Mesendoderm (in vitro differentiated cells): Measurements from ENCODE around the gene CSTPP1.
A peak's percentile ranks its signal among the peaks of the same experiment; 100 is the strongest.
"Not testable (repeated sequence)": the region's sequence is repeated elsewhere in the genome, so short reads cannot be mapped to it uniquely, and the experiment has no call there.

Source experiments
- DNase-seq: peaks from one replicate; pipeline ENCODE4 v3.0.0; 2013
- H2AK5ac ChIP-seq: 2 replicates; pipeline ENCODE4 v1.6.1; 2013; ENCODE audit warnings: low read length, inconsistent platforms
- H2BK120ac ChIP-seq: 2 replicates; pipeline ENCODE4 v1.6.1; 2013; ENCODE audit warnings: low read depth, mild to moderate bottlenecking, low read length, moderate library complexity, mixed read lengths
- H2BK15ac ChIP-seq: replicated peaks from 2 replicates; pipeline ENCODE4 v1.6.1; 2013; ENCODE audit warnings: low read depth, mild to moderate bottlenecking, moderate library complexity
- H2BK5ac ChIP-seq: 2 replicates; pipeline ENCODE4 v1.6.1; 2013; ENCODE audit warnings: low read length, inconsistent platforms
- H3K18ac ChIP-seq: 2 replicates; pipeline ENCODE4 v1.6.1; 2013; ENCODE audit warnings: mild to moderate bottlenecking, low read length, mixed read lengths
- H3K23ac ChIP-seq: one replicate; pipeline ENCODE4 v1.6.1; 2013; ENCODE audit warnings: low read length
- H3K27ac ChIP-seq: 2 replicates; pipeline ENCODE4 v1.5.1; 2013; ENCODE audit warnings: low read depth, mild to moderate bottlenecking, inconsistent platforms, low read length, moderate library complexity
- H3K27me3 ChIP-seq: 2 replicates; pipeline ENCODE4 v1.6.1; 2013; ENCODE audit warnings: low read length, control low read depth, mild to moderate bottlenecking, inconsistent platforms; ENCODE audit not compliant: insufficient read depth, poor library complexity
- H3K36me3 ChIP-seq: 2 replicates; pipeline ENCODE4 v1.6.1; 2013; ENCODE audit warnings: low read length, inconsistent platforms; ENCODE audit not compliant: control insufficient read depth, insufficient read depth
- H3K4ac ChIP-seq: one replicate; pipeline ENCODE4 v1.6.1; 2013; ENCODE audit warnings: low read depth, mild to moderate bottlenecking, low read length, moderate library complexity
- H3K4me1 ChIP-seq: 2 replicates; pipeline ENCODE4 v1.6.1; 2013; ENCODE audit warnings: low read depth, low read length, inconsistent platforms; ENCODE audit not compliant: control insufficient read depth
- H3K4me2 ChIP-seq: 2 replicates; pipeline ENCODE4 v1.6.1; 2013; ENCODE audit warnings: low read length
- H3K4me3 ChIP-seq: 2 replicates; pipeline ENCODE4 v1.5.1; 2013; ENCODE audit warnings: mild to moderate bottlenecking, low read length
- H3K56ac ChIP-seq: one replicate; pipeline ENCODE4 v1.6.1; 2013; ENCODE audit warnings: low read length
- H3K79me1 ChIP-seq: 2 replicates; pipeline ENCODE4 v1.6.1; 2013; ENCODE audit warnings: low read length, inconsistent platforms
- H3K79me2 ChIP-seq: 2 replicates; pipeline ENCODE4 v1.6.1; 2013; ENCODE audit warnings: mild to moderate bottlenecking, low read length; ENCODE audit not compliant: control insufficient read depth, insufficient read depth
- H3K9ac ChIP-seq: 2 replicates; pipeline ENCODE4 v1.6.1; 2013; ENCODE audit warnings: low read length, inconsistent platforms
- H4K5ac ChIP-seq: one replicate; pipeline ENCODE4 v1.6.1; 2013; ENCODE audit warnings: low read length
- H4K8ac ChIP-seq: one replicate; pipeline ENCODE4 v1.6.1; 2013; ENCODE audit warnings: low read depth, mild to moderate bottlenecking, control low read depth, low read length, moderate library complexity
- WGBS: extraction: QIAGEN DNeasy Blood & Tissue Kit; methylation state at CpG from one replicate; pipeline ENCODE4 v1.1.7; 2013; ENCODE audit warnings: low lambda C conversion rate, missing lambda C conversion rate; ENCODE audit not compliant: insufficient coverage; ENCODE audit errors: extremely low coverage; 5-methylcytosine and 5-hydroxymethylcytosine counted together

Gene CSTPP1

DNA sequence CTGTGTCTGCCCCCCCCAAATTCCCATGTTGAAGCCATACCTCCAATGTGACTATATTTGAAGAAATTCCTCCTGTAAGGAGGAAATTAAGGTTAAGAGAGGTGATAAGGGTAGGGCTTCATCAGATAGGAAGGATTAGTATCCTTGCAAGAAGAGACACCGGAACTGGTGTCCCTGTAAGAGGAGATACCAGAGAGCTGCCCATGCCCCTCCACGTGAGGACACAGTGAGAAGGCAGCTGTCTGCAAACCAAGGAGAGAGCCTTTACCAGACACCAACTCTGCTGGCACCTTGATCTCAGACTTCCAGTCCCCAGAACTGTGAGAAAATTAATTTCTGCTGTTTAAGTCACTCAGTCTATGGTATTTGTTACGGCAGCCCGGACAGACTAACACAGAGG is 130.8 kb downstream of the CSTPP1 start:
- DNase-seq = peak; percentile 88
- Histone ChIP-seq H3K27me3 (no peaks in the 10 kb centered on the region), H2AK5ac (no peak overlapping the region), H3K79me2 (no peaks in the 10 kb centered on the region), H2BK120ac (no peak overlapping the region), H3K4me3 (no peak overlapping the region), H3K18ac (no peak overlapping the region), H3K4me2 (no peak overlapping the region), H3K23ac (no peak overlapping the region), H2BK15ac (no peak overlapping the region), H3K56ac (no peak overlapping the region), H3K4ac (no peak overlapping the region), H2BK5ac (no peak overlapping the region), H3K79me1 (no peaks in the 10 kb centered on the region), H3K4me1 (peaks cover 6% of the 10 kb centered on the region), H4K8ac (no peak overlapping the region), H3K27ac (no peak overlapping the region), H3K9ac (no peak overlapping the region), H3K36me3 (no peaks in the 10 kb centered on the region), H4K5ac (no peak overlapping the region)
- whole genome bisulfite sequencing = no CpG with 5 or more reads among the region's 4 CpGs

DNA sequence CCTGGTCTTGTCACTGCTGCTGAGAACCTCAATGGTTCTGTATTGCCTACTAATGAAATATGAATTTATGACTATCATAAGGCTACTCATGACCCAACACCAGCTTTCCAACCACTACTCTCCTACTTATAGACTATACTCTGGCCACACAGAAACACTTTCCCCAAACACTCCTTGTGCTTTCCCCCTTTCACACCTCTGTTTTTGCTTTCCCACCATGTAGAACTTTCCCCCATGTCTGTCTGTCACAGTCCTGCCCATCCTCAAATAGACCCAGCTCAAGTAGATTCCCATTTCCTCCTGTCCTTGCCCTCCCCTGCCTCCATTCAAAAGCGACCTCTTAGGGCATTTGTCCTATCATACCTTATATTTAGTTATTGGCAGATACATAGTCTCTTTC is 134.2 kb downstream of the CSTPP1 start:
- Histone ChIP-seq H4K5ac (no peak overlapping the region), H2AK5ac (no peak overlapping the region), H3K56ac (no peak overlapping the region), H2BK15ac (no peak overlapping the region), H3K27me3 (no peaks in the 10 kb centered on the region), H3K23ac (no peak overlapping the region), H3K36me3 (no peaks in the 10 kb centered on the region), H4K8ac (no peak overlapping the region), H3K4me2 (no peak overlapping the region), H3K9ac (no peak overlapping the region), H3K18ac (no peak overlapping the region), H3K27ac (no peak overlapping the region), H3K79me1 (no peaks in the 10 kb centered on the region), H2BK5ac (no peak overlapping the region), H3K79me2 (no peaks in the 10 kb centered on the region), H3K4me3 (no peak overlapping the region), H3K4me1 (peaks cover 6% of the 10 kb centered on the region), H3K4ac (no peak overlapping the region), H2BK120ac (no peak overlapping the region)
- DNase-seq = no peak
- no CpG with 5 or more reads among the region's 1 CpG for WGBS

DNA sequence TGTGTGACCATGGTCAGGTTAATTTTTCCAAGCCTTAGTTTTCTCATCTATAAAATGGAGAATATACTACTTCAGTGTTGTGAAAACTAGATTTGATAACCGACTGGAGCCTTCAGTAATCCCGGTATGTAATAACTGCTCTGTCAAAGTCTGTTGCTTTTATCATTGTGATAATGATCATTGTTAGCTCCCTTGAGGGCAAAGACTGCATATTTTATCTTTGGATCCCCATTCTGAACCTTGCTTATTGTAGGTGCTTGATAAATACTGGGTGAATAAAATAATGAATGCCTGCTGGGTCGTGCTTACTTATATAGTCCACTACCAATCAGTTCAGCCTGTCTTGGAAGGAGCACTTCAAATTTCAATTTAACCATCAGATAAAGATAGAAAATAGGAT is 134.8 kb downstream of the CSTPP1 start:
- H2BK15ac ChIP-seq = no peak overlapping the region
- H3K4me2 ChIP-seq = no peak overlapping the region
- H3K27ac ChIP-seq = no peak overlapping the region
- H3K4me3 ChIP-seq = no peak overlapping the region
- H3K36me3 ChIP-seq = no peaks in the 10 kb centered on the region
- no peaks in the 10 kb centered on the region for H3K79me2 ChIP-seq
- DNase-seq = no peak
- peaks cover 6% of the 10 kb centered on the region for H3K4me1 ChIP-seq
- no peak overlapping the region for H3K23ac ChIP-seq
- H3K56ac ChIP-seq = no peak overlapping the region
- WGBS = no CpG with 5 or more reads among the region's 3 CpGs
- no peak overlapping the region for H3K18ac ChIP-seq
- no peak overlapping the region for H2BK120ac ChIP-seq
- no peak overlapping the region for H2AK5ac ChIP-seq
- H3K79me1 ChIP-seq = no peaks in the 10 kb centered on the region
- H4K8ac ChIP-seq = no peak overlapping the region
- H3K9ac ChIP-seq = no peak overlapping the region
- H2BK5ac ChIP-seq = no peak overlapping the region
- no peak overlapping the region for H3K4ac ChIP-seq
- no peak overlapping the region for H4K5ac ChIP-seq
- H3K27me3 ChIP-seq = no peaks in the 10 kb centered on the region

DNA sequence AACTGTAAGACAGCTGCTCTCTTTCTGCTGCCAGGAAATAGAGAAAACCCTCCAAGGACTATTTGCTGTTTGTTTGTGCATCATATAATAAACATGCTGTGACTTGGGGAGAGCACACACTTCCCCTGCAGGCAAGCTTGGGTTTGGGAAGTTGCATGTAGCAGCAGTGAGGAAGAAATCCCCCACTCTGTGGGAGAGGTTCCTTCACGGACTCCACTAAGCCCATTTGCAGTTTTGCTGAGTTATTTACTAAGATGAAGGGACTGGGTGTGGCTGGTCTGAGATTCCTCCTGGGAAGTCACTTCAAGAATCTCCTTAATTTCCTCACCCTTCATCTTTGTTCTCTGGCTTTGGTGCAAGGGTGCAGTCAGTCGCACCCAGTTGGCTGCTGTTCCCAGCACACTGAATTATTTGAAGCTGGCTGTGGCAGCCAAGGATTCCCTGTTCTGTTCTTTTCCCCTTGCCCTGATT is 135.3 kb downstream of the CSTPP1 start:
- Histone ChIP-seq H2BK5ac (no peak overlapping the region), H4K8ac (no peak overlapping the region), H3K4me2 (no peak overlapping the region), H3K79me2 (no peaks in the 10 kb centered on the region), H3K56ac (no peak overlapping the region), H3K4ac (no peak overlapping the region), H4K5ac (no peak overlapping the region), H3K27ac (no peak overlapping the region), H2BK120ac (no peak overlapping the region), H3K4me1 (peaks cover 6% of the 10 kb centered on the region), H3K27me3 (no peaks in the 10 kb centered on the region), H2AK5ac (no peak overlapping the region), H3K79me1 (no peaks in the 10 kb centered on the region), H3K18ac (no peak overlapping the region), H3K36me3 (no peaks in the 10 kb centered on the region), H2BK15ac (no peak overlapping the region), H3K23ac (no peak overlapping the region), H3K4me3 (no peak overlapping the region), H3K9ac (no peak overlapping the region)
- peak; percentile 63 for DNase-seq
- no CpG with 5 or more reads among the region's 2 CpGs for WGBS

DNA sequence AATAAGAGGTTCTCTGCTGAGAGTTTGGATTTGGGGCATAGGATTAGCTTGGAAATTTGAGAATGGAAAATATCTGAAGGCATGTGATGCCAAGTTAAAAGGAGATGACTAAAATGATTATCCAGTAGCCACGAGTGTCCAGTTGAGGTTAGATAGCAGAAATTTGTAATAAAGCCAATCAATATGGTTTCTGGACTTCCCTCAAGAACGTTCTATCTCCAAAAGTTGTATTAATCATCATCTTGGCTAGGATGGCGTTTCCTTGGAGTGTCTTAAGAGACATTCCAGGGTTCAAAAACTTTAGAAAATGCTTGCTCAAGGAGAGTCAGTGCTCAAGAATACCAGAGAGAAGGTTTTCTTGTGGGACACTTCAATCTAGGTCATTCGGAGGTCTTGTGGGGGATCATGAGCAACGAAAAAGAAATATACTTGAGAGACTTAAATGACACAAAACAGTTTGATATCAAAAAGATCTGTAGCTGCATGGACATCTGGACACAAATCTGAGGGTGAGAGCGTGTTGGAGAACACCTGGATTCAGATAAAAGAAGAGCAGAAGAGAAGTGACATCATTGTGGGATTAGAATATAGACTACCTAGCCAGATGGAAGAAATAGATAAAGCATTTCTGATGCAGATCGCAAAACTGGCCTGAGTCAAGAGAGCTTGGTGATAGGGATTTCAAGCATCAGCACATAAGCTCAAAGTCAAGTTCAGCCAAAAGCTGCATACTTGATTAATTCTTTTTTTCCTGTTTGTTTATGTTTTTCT is 142.4 kb downstream of the CSTPP1 start:
- Histone ChIP-seq H3K27ac (no peak overlapping the region), H3K56ac (no peak overlapping the region), H3K4me1 (no peaks in the 10 kb centered on the region), H4K5ac (no peak overlapping the region), H3K4me3 (no peak overlapping the region), H3K27me3 (no peaks in the 10 kb centered on the region), H3K4me2 (no peak overlapping the region), H3K4ac (no peak overlapping the region), H2BK120ac (no peak overlapping the region), H3K18ac (no peak overlapping the region), H3K79me2 (no peaks in the 10 kb centered on the region), H3K9ac (no peak overlapping the region), H4K8ac (no peak overlapping the region), H2AK5ac (no peak overlapping the region), H3K79me1 (no peaks in the 10 kb centered on the region), H2BK15ac (no peak overlapping the region), H3K36me3 (no peaks in the 10 kb centered on the region), H3K23ac (no peak overlapping the region), H2BK5ac (no peak overlapping the region)
- no CpG with 5 or more reads among the region's 7 CpGs for WGBS
- no peak for DNase-seq

DNA sequence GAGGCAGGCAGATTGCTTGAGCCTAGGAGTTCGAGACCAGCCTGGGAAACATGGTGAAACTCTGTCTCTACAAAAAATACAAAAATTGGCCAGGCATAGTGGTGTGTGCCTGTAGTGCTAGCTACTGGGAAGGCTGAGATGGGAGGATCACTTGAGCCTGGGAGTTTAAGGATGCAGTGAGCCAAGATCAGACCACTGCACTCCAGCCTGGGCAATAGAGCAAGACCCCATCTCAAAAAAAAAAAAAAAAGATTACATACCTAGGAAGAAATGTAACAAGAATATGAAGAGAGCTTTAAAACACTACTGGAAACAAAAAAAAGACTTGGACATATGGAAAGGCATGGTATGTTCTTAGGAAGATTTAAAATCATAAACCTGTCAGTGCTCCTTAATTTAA is 144.2 kb downstream of the CSTPP1 start:
- H2BK15ac ChIP-seq, H3K9ac ChIP-seq, H3K27ac ChIP-seq, H2AK5ac ChIP-seq, H2BK120ac ChIP-seq, DNase-seq, H3K4me2 ChIP-seq, H3K56ac ChIP-seq, H3K4me3 ChIP-seq, H3K27me3 ChIP-seq, H4K5ac ChIP-seq, H3K23ac ChIP-seq, H3K79me1 ChIP-seq, H3K79me2 ChIP-seq, H3K4me1 ChIP-seq, H4K8ac ChIP-seq, H3K4ac ChIP-seq, H3K18ac ChIP-seq, H2BK5ac ChIP-seq, H3K36me3 ChIP-seq: not testable (repeated sequence)
- whole genome bisulfite sequencing = no CpG with 5 or more reads among the region's 1 CpG
